ENCODE data around the gene DDHD1.
"Not testable (repeated sequence)": the region's sequence is repeated elsewhere in the genome, so short reads cannot be mapped to it uniquely, and the experiment has no call there.

The DDHD1 gene

GRCh38 chr14:53108292-53109104 is 44.6 kb downstream of the DDHD1 start:
- DNase-seq (ENCODE audit: low read depth): no peak

- DNase-seq (ENCODE audit: low read depth): no peak
Observed at GRCh38 chr14:53106768-53107167, 46.4 kb downstream of the DDHD1 start.

GRCh38 chr14:53103636-53104340 is 49.3 kb downstream of the DDHD1 start:
- no peak for DNase-seq (ENCODE audit: low read depth)

- DNase-seq (ENCODE audit: low read depth): no peak
Observed at GRCh38 chr14:53093206-53093605, 59.9 kb downstream of the DDHD1 start.

- no peak for DNase-seq (ENCODE audit: low read depth)
Observed at GRCh38 chr14:53090853-53091252, 62.3 kb downstream of the DDHD1 start.

GRCh38 chr14:53084954-53085353 is 68.2 kb downstream of the DDHD1 start:
- DNase-seq (ENCODE audit: low read depth): not testable (repeated sequence)

GRCh38 chr14:53064475-53064874 is 88.6 kb downstream of the DDHD1 start:
- DNase-seq (ENCODE audit: low read depth): no peak

- no peak for DNase-seq (ENCODE audit: low read depth)
Observed at GRCh38 chr14:53062856-53063255, 90.3 kb downstream of the DDHD1 start.

GRCh38 chr14:53060046-53060445 is 93.1 kb downstream of the DDHD1 start:
- DNase-seq (ENCODE audit: low read depth): no peak

GRCh38 chr14:53055003-53055402 is 98.1 kb downstream of the DDHD1 start:
- DNase-seq (ENCODE audit: low read depth): no peak

- DNase-seq (ENCODE audit: low read depth): no peak
Observed at GRCh38 chr14:53054457-53054856, 98.7 kb downstream of the DDHD1 start.

GRCh38 chr14:53048631-53049030 is 104.5 kb downstream of the DDHD1 start:
- no peak for DNase-seq (ENCODE audit: low read depth)

GRCh38 chr14:53047307-53048069 is 105.6 kb downstream of the DDHD1 start:
- no peak for DNase-seq (ENCODE audit: low read depth)

GRCh38 chr14:53044486-53044885 is 108.6 kb downstream of the DDHD1 start:
- DNase-seq (ENCODE audit: low read depth): no peak

GRCh38 chr14:53043027-53043581 is 110.0 kb downstream of the DDHD1 start:
- DNase-seq (ENCODE audit: low read depth): no peak

GRCh38 chr14:53042480-53042879 is 110.6 kb downstream of the DDHD1 start:
- no peak for DNase-seq (ENCODE audit: low read depth)

GRCh38 chr14:53041067-53041466 is 112.1 kb downstream of the DDHD1 start:
- DNase-seq (ENCODE audit: low read depth): no peak

- DNase-seq (ENCODE audit: low read depth): no peak
Observed at GRCh38 chr14:53038629-53039028, 114.5 kb downstream of the DDHD1 start.

- DNase-seq (ENCODE audit: low read depth): no peak
Observed at GRCh38 chr14:53037016-53037415, 116.1 kb downstream of the DDHD1 start.

- DNase-seq (ENCODE audit: low read depth): no peak
Observed at GRCh38 chr14:53035336-53036210, 117.5 kb downstream of the DDHD1 start.

- DNase-seq (ENCODE audit: low read depth): no peak
Observed at GRCh38 chr14:53034688-53035230, 118.4 kb downstream of the DDHD1 start.
